ENCODE data around the gene PNISR. TPM values are rescaled to one million over a fixed set of nuclear protein-coding genes. Genes with fewer than 3 reads are reported as not detected.

Gene PNISR
- total RNA-seq, 1 donor from 2014 or later: 149 TPM

DNA sequence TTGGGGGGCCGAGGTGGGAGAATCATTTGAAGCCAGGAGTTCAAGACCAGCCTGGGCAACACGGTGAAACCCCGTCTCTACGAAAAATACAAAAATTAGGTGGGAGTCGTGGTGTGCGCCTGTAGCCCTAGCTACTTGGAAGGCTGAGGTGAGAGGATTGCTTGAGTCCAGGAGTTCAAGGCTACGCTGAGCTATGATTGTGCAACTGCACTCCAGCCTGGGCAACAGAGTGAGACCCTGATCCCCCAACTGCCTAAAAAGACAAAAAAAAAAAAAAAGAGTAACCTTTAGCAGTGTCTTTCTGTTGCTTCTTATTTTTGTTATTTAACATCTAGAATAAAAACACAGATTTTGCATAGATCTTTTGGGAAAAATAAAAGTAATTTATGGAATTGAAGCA, 18.0 kb downstream of the PNISR start:
- Mint-ChIP-seq H3K36me3 (ENCODE audit: unreplicated experiment) (no peaks in the 10 kb centered on the region), H3K27me3 (ENCODE audit: unreplicated experiment) (no peaks in the 10 kb centered on the region), H3K27ac (ENCODE audit: unreplicated experiment) (no peak overlapping the region), H3K4me1 (ENCODE audit: low read depth, unreplicated experiment) (no peaks in the 10 kb centered on the region), H3K4me3 (ENCODE audit: unreplicated experiment) (no peak overlapping the region), H3K9me3 (ENCODE audit: unreplicated experiment) (no peaks in the 10 kb centered on the region)
- TF ChIP-seq CTCF (IDR thresholded peaks at IDR 0.05; ENCODE audit: partially characterized antibody, unreplicated experiment): no peak
- DNase-seq: no peak

GRCh38 chr6:99402448-99402847, 22.7 kb downstream of the PNISR start:
- Mint-ChIP-seq H3K36me3 (ENCODE audit: unreplicated experiment) (no peaks in the 10 kb centered on the region), H3K4me3 (ENCODE audit: unreplicated experiment) (no peak overlapping the region), H3K27ac (ENCODE audit: unreplicated experiment) (no peak overlapping the region), H3K9me3 (ENCODE audit: unreplicated experiment) (no peaks in the 10 kb centered on the region), H3K4me1 (ENCODE audit: low read depth, unreplicated experiment) (no peaks in the 10 kb centered on the region), H3K27me3 (ENCODE audit: unreplicated experiment) (no peaks in the 10 kb centered on the region)
- no peak for DNase-seq
- no peak for TF ChIP-seq CTCF (IDR thresholded peaks at IDR 0.05; ENCODE audit: partially characterized antibody, unreplicated experiment)

DNA sequence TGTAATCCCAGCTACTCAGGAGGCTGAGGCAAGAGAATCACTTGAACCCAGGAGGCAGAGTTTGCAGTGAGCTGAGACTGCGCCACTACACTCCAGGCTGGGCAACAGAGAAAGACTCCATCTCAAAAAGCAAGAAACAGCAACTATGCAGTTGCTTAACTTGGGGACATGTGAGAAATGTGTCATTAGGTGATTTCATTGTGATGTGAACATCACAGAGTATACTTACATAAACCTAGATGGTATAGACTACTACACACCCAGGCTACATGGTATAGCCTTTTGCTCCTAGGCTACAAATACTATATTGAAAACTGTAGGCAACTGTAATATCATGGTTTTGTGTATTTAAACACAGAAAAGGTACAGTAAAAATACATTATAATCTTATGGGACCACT, 27.8 kb downstream of the PNISR start:
- no peak for DNase-seq
- Mint-ChIP-seq H3K4me3 (ENCODE audit: unreplicated experiment) (no peak overlapping the region), H3K27me3 (ENCODE audit: unreplicated experiment) (peaks cover 2% of the 10 kb centered on the region), H3K27ac (ENCODE audit: unreplicated experiment) (no peak overlapping the region), H3K36me3 (ENCODE audit: unreplicated experiment) (no peaks in the 10 kb centered on the region), H3K9me3 (ENCODE audit: unreplicated experiment) (peaks cover 5% of the 10 kb centered on the region), H3K4me1 (ENCODE audit: low read depth, unreplicated experiment) (peaks cover 3% of the 10 kb centered on the region)
- no peak for TF ChIP-seq CTCF (IDR thresholded peaks at IDR 0.05; ENCODE audit: partially characterized antibody, unreplicated experiment)

DNA sequence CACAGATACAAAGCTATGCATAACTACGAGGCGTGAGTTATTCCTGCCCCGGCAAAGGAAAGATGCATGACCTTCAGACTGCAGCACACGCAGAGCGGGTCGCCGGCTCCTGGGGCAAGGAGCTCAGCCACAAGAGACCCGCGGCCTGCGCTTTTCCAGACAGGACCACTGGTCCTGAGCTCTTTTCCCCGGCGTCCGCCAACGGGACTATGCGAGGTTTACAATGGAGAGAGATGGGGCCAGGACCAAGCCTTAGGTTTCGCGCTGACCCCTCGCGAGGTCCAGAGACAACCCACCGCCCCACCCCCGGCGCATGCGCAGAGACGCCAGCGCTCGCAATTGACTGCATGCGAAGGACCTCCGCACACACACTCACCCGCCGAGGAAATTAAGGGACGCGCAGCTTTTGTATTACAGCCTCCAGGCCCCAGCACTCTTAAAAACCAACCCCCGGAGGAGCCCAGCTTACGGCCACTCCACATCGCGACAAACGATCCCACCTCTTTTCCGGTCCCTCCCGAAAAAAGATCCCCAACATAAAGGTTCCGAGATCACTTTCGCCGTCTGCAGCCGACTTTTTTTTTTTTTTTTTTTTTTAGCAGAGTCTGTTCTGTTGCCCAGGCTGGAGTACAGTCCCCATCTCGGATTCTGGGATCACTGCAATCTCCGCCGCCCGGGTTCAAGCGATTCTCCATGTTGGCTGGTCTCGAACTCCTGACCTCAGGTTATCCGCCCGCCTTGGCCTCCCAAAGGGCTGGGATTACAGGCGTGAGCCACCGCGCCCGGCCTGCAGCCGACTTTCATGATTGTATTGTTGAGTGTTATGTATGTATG, 31.2 kb downstream of the PNISR start, which contains the start of gene COQ3:
COQ3 (minus strand) TSS at position 498 of the 834 bp plus-strand sequence; CDS start at position 482, 16 bp downstream.
- TF ChIP-seq CTCF (IDR thresholded peaks at IDR 0.05; ENCODE audit: partially characterized antibody, unreplicated experiment): no peak
- Mint-ChIP-seq H3K27me3 (ENCODE audit: unreplicated experiment) (peaks cover 2% of the 10 kb centered on the region), H3K4me3 (ENCODE audit: unreplicated experiment) (peak within 1 kb of the TSS; percentile 93), H3K27ac (ENCODE audit: unreplicated experiment) (peak within 1 kb of the TSS; percentile 96), H3K36me3 (ENCODE audit: unreplicated experiment) (no peaks in the 10 kb centered on the region), H3K9me3 (ENCODE audit: unreplicated experiment) (peaks cover 5% of the 10 kb centered on the region), H3K4me1 (ENCODE audit: low read depth, unreplicated experiment) (peaks cover 3% of the 10 kb centered on the region)
- DNase-seq: peak; percentile 96

DNA sequence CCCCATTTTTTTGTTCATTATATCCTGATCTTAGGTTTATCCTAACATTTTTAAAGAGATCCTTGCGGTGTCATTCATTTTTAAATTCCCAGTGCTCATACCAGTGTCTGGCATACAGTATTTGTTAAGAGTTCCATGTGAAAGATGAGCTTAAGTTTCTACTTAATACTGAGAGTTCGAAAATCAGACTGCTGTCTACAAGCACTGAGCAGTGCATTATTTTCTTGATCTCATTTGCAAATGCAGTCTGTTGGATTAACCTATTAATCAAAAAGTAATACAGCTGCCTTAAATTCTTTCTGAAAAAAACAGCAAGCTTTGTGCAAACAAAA, 31.8 kb downstream of the PNISR start:
- no peaks in the 10 kb centered on the region for H3K36me3 Mint-ChIP-seq (ENCODE audit: unreplicated experiment)
- H3K4me1 Mint-ChIP-seq (ENCODE audit: low read depth, unreplicated experiment): peaks cover 3% of the 10 kb centered on the region
- H3K9me3 Mint-ChIP-seq (ENCODE audit: unreplicated experiment): peaks cover 5% of the 10 kb centered on the region
- no peak for DNase-seq
- peak overlapping the region; percentile 93 for H3K4me3 Mint-ChIP-seq (ENCODE audit: unreplicated experiment)
- peak overlapping the region; percentile 96 for H3K27ac Mint-ChIP-seq (ENCODE audit: unreplicated experiment)
- H3K27me3 Mint-ChIP-seq (ENCODE audit: unreplicated experiment): peaks cover 2% of the 10 kb centered on the region
- TF ChIP-seq CTCF (IDR thresholded peaks at IDR 0.05; ENCODE audit: partially characterized antibody, unreplicated experiment): no peak

Data from glutamatergic neuron (in vitro differentiated cells).